Mesothelial cell of epicardium (in vitro differentiated cells): ENCODE data around the gene PLSCR5. TPM values are rescaled to one million over a fixed set of nuclear protein-coding genes. Genes with fewer than 3 reads are reported as not detected.

Experiments
- DNase-seq, 2 experiments: peaks; one replicate each; pipeline ENCODE4 v3.0.0; 2021; ENCODE audit warnings: low spot score in 2 of 2; ENCODE audit not compliant: unreplicated experiment in 2 of 2
- H3K27ac Mint-ChIP-seq: 2 replicates; pipeline ENCODE4 v1.8.0; 2021; ENCODE audit warnings: mixed read lengths
- H3K27me3 Mint-ChIP-seq: 2 replicates; pipeline ENCODE4 v1.8.0; 2021; ENCODE audit warnings: low read depth, mixed read lengths
- H3K36me3 Mint-ChIP-seq: 2 replicates; pipeline ENCODE4 v1.8.0; 2021; ENCODE audit warnings: mixed read lengths
- H3K4me1 Mint-ChIP-seq: 2 replicates; pipeline ENCODE4 v1.8.0; 2021; ENCODE audit warnings: mixed read lengths
- H3K4me3 Mint-ChIP-seq: 2 replicates; pipeline ENCODE4 v1.8.0; 2021; ENCODE audit warnings: mild to moderate bottlenecking, moderate library complexity, mixed read lengths
- H3K9me3 Mint-ChIP-seq: 2 replicates; pipeline ENCODE4 v1.8.0; 2021; ENCODE audit warnings: mixed read lengths
- CTCF ChIP-seq: fragments of 200-600 bp; sonication (generic); IDR thresholded peaks from one replicate; pipeline ENCODE4 v1.5.0; 2021; ENCODE audit warnings: antibody characterized with exemption; ENCODE audit not compliant: unreplicated experiment
- total RNA-seq: library from RNA; stranded (reverse); gene quantifications from 3 replicates; pipeline ENCODE4 v1.2.1, GENCODE V29; 2021

The PLSCR5 gene
- total RNA-seq, 1 donor from 2014 or later = not detected

GRCh38 chr3:146537603-146538002, 67.5 kb downstream of the PLSCR5 start:
- H3K36me3 Mint-ChIP-seq = peaks cover 19% of the 10 kb centered on the region
- H3K4me1 Mint-ChIP-seq = peaks cover 50% of the 10 kb centered on the region
- H3K27me3 Mint-ChIP-seq = no peaks in the 10 kb centered on the region
- no peak overlapping the region for H3K27ac Mint-ChIP-seq
- no peak for DNase-seq
- no peak for TF ChIP-seq CTCF
- no peak overlapping the region for H3K4me3 Mint-ChIP-seq
- no peaks in the 10 kb centered on the region for H3K9me3 Mint-ChIP-seq

GRCh38 chr3:146536681-146537080, 68.5 kb downstream of the PLSCR5 start:
- H3K36me3 Mint-ChIP-seq = peaks cover 19% of the 10 kb centered on the region
- DNase-seq = no peak
- H3K4me3 Mint-ChIP-seq = no peak overlapping the region
- no peak for TF ChIP-seq CTCF
- no peaks in the 10 kb centered on the region for H3K9me3 Mint-ChIP-seq
- H3K4me1 Mint-ChIP-seq = peaks cover 43% of the 10 kb centered on the region
- H3K27me3 Mint-ChIP-seq = no peaks in the 10 kb centered on the region
- H3K27ac Mint-ChIP-seq = no peak overlapping the region

Other genes starting within 250 kb of the PLSCR5 start
- gene PLSCR2, start 135.8 kb downstream of the PLSCR5 start, total RNA-seq = 0.31 TPM in 1 of 3 replicates, not detected in the others
- 64.1 to 71.0 TPM (median 66.0 TPM) in 3 replicates for gene PLSCR1, start 60.7 kb downstream of the PLSCR5 start, total RNA-seq